Activated CD4-positive, alpha-beta T cell treated with anti-CD3 and anti-CD28 coated beads for 48 hours (primary cell): ENCODE measurements around the gene ERFL.
A peak's percentile ranks its signal among the peaks of the same experiment; 100 is the strongest.

Experiments used
- DNase-seq: peaks from one replicate; pipeline ENCODE4 v3.0.0-alpha.2; 2020

Gene ERFL

GRCh38 chr19:41912899-41913537 is 15.2 kb downstream of the ERFL start:
- peak; percentile 48 for DNase-seq

- DNase-seq, result no peak
Measured at GRCh38 chr19:41911889-41912731, 16.1 kb downstream of the ERFL start.

GRCh38 chr19:41910992-41911888 is 17.0 kb downstream of the ERFL start:
- no peak for DNase-seq

GRCh38 chr19:41910240-41910991 is 17.8 kb downstream of the ERFL start:
- no peak for DNase-seq

GRCh38 chr19:41909706-41910105 is 18.5 kb downstream of the ERFL start:
- DNase-seq, result no peak

GRCh38 chr19:41908724-41909464 is 19.4 kb downstream of the ERFL start:
- no peak for DNase-seq

- no peak for DNase-seq
Measured at GRCh38 chr19:41907994-41908615, 20.1 kb downstream of the ERFL start.

- no peak for DNase-seq
Measured at GRCh38 chr19:41906916-41907680, 21.2 kb downstream of the ERFL start.

GRCh38 chr19:41906271-41906670 is 22.0 kb downstream of the ERFL start:
- DNase-seq, result no peak

- DNase-seq, result no peak
Measured at GRCh38 chr19:41905273-41906002, 22.8 kb downstream of the ERFL start.

GRCh38 chr19:41904118-41904870 is 24.0 kb downstream of the ERFL start:
- no peak for DNase-seq

- no peak for DNase-seq
Measured at GRCh38 chr19:41903193-41903953, 24.9 kb downstream of the ERFL start.

- DNase-seq, result no peak
Measured at GRCh38 chr19:41902594-41902993, 25.7 kb downstream of the ERFL start.

- no peak for DNase-seq
Measured at GRCh38 chr19:41901707-41902360, 26.4 kb downstream of the ERFL start.

- DNase-seq, result no peak
Measured at GRCh38 chr19:41898235-41898634, 30.0 kb downstream of the ERFL start.

GRCh38 chr19:41897820-41898219 is 30.4 kb downstream of the ERFL start:
- DNase-seq, result no peak

GRCh38 chr19:41897181-41897580 is 31.1 kb downstream of the ERFL start:
- DNase-seq, result no peak

- no peak for DNase-seq
Measured at GRCh38 chr19:41896581-41896942, 31.7 kb downstream of the ERFL start.
